ENCODE measurements around the gene LRRC8D. TPM values are rescaled to one million over a fixed set of nuclear protein-coding genes. Genes with fewer than 3 reads are reported as not detected.
"Not testable (repeated sequence)": the region's sequence is repeated elsewhere in the genome, so short reads cannot be mapped to it uniquely, and the experiment has no call there.

Gene LRRC8D
- total RNA-seq = 10 to 100 TPM in 2 of 5 donors, 1 to 10 TPM in 2, under 1 TPM in 1; under 0.01 to 13.8 (median 10.0) TPM
- polyA plus RNA-seq = 1 to 10 TPM; 2.9 to 6.4 (median 3.7) TPM
- long read RNA-seq, donor 1, partial matches to known transcripts = 0 of 2 reads
- long read RNA-seq, donor 1, other reads (novel, unspliced or antisense) = 0 of 2 reads
- long read RNA-seq, donor 2, partial matches to known transcripts = 0 of 5 reads
- long read RNA-seq, donor 2, other reads (novel, unspliced or antisense) = 0 of 5 reads
- long read RNA-seq, donor 3, partial matches to known transcripts = 0 of 4 reads
- long read RNA-seq, donor 3, other reads (novel, unspliced or antisense) = 0 of 4 reads
- long read RNA-seq, donor 4 = 0 reads
- long read RNA-seq, donor 5, transcript LRRC8D-201 (3 exons, 3,950 nt) = major isoform, 6 of 6 reads
- long read RNA-seq, donor 5, partial matches to known transcripts = 0 of 6 reads
- long read RNA-seq, donor 5, other reads (novel, unspliced or antisense) = 0 of 6 reads
- long read RNA-seq, donor 6 = 0 reads
- long read RNA-seq, donor 7, partial matches to known transcripts = 0 of 6 reads
- long read RNA-seq, donor 7, other reads (novel, unspliced or antisense) = 0 of 6 reads
- long read RNA-seq, donor 8, partial matches to known transcripts = 0 of 2 reads
- long read RNA-seq, donor 8, other reads (novel, unspliced or antisense) = 0 of 2 reads
- long read RNA-seq, donor 9, partial matches to known transcripts = 0 of 2 reads
- long read RNA-seq, donor 9, other reads (novel, unspliced or antisense) = 0 of 2 reads
- long read RNA-seq, donor 10, partial matches to known transcripts = 0 of 1 reads
- long read RNA-seq, donor 10, other reads (novel, unspliced or antisense) = 0 of 1 reads

- Histone ChIP-seq H3K27me3 (no peaks in the 10 kb centered on the region), H3K27ac (peak within 1 kb of the TSS; percentile 82 to 91 (median 89)), H3K4me3 (peak within 1 kb of the TSS; percentile 89 to 98 (median 96)), H3K4me1 (peaks cover 0 to 40% (median 25%) of the 10 kb centered on the region in 4 donors), H3K36me3 (no peaks in the 10 kb centered on the region), H3K9me3 (no peaks in the 10 kb centered on the region)
- intact Hi-C loops (cut with DNase I; ENCODE audit: low total_unique reads) = no loop called here
- 0 to 1% (median 1%) methylated on average over 20 to 82 of the region's 82 CpGs for WGBS, 5 donors
- peak; percentile 86 to 96 for DNase-seq
- TF ChIP-seq POLR2AphosphoS5 (IDR thresholded peaks at IDR 0.05) (peak in 2 of 3 donors; percentile 5 to 50), EP300 (IDR thresholded peaks at IDR 0.05) (no peak), CTCF (IDR thresholded peaks at IDR 0.05) (no peak), POLR2A (IDR thresholded peaks at IDR 0.05) (no peak)
Observed at GRCh38 chr1:89820422-89821321, at the start of gene LRRC8D. Gene LRRC8D, plus strand, starts transcription at chr1:89821032. Its CDS starts 112,037 bp downstream, at chr1:89933069.

- H3K27ac ChIP-seq = no peak overlapping the region
- no peaks in the 10 kb centered on the region for H3K36me3 ChIP-seq
- TF ChIP-seq POLR2A (IDR thresholded peaks at IDR 0.05) (no peak), CTCF (IDR thresholded peaks at IDR 0.05) (no peak), POLR2AphosphoS5 (IDR thresholded peaks at IDR 0.05) (no peak), EP300 (IDR thresholded peaks at IDR 0.05) (no peak)
- no peak overlapping the region for H3K4me3 ChIP-seq
- intact Hi-C loops (cut with DNase I; ENCODE audit: low total_unique reads) = no loop called here
- H3K9me3 ChIP-seq = no peaks in the 10 kb centered on the region
- WGBS, 5 donors = 78 to 83% (median 80%) methylated on average over 5 of the region's 5 CpGs
- peaks cover 0 to 15% (median 0%) of the 10 kb centered on the region in 3 donors for H3K27me3 ChIP-seq
- no peaks in the 10 kb centered on the region for H3K4me1 ChIP-seq
- no peak for DNase-seq
Observed at GRCh38 chr1:89771991-89772560, 48.8 kb upstream of the LRRC8D start.

GRCh38 chr1:89776104-89776503 lies 44.7 kb upstream of the LRRC8D start:
- H3K27ac ChIP-seq; DNase-seq; H3K36me3 ChIP-seq; H3K4me3 ChIP-seq; intact Hi-C loops (cut with DNase I; ENCODE audit: low total_unique reads); H3K9me3 ChIP-seq; H3K4me1 ChIP-seq; H3K27me3 ChIP-seq: not testable (repeated sequence)
- WGBS, 5 donors = 81 to 89% (median 82%) methylated on average over 1 of the region's 1 CpG

- intact Hi-C loops (cut with DNase I; ENCODE audit: low total_unique reads); H3K27me3 ChIP-seq; H3K36me3 ChIP-seq; H3K4me1 ChIP-seq; H3K9me3 ChIP-seq; DNase-seq; H3K4me3 ChIP-seq; H3K27ac ChIP-seq: not testable (repeated sequence)
- WGBS, 5 donors = 60 to 86% (median 70%) methylated on average over 2 of the region's 2 CpGs
Observed at GRCh38 chr1:89777271-89777670, 43.6 kb upstream of the LRRC8D start.

Data from stomach (tissue), 19 donors.